Measurements from ENCODE around the gene KANK2. TPM values are rescaled to one million over a fixed set of nuclear protein-coding genes. Genes with fewer than 3 reads are reported as not detected.
A peak's percentile ranks its signal among the peaks of the same experiment; 100 is the strongest.

The KANK2 gene
- total RNA-seq: 1 to 10 TPM; 2.0 to 2.5 TPM

DNA sequence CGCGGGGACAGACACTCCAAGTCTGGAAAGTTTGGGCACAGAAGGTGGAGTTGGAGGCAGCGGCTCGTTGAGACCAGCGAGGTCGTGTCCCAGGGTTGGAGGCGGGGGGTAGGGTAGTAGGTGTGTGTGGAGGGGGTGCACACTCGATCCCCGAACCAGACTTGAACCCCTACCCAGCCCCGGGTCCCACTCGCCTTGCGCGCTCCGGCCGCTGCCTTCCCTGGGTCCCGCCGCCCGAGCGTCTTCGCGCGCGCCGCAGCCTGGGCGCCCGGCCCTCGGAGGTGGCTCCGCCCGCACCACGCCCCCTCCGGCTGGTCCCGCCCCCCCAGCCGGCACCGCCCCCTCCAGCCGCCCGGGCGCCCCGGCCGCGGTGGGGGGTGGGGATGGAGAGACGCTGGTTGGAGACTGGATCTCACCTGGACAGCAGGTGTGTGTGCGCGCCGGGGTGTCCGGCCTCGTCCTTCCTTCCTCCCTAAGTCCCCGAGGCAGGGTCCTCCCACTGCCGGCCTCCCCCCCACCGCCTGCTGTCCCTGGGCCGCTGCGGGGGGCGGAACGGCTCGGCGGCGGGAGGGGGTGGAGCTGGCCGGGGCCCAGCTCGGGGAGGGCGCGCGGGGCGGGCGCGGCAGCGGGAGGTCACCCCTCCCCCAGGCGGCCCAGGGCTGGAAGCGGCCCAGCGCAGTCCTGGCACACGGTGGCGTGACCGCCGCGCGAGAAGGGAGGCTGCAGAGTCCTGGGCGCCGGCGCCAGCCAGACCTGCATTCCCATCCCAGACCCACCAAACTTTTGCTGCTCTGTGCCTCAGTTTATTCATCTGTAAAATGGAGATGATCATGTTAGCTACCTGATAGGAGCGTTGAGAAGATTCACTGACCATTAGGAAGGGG lies at the start of gene KANK2:
Gene KANK2 (minus strand): TSS at position 255 of the 884 bp plus-strand sequence. CDS start 3,034 bp downstream, outside the sequence.
- POLR2A ChIA-PET: interaction anchor here (0.7 kb wide), 1 partner anchor 557 kb away, joined by 4 read pairs; no protein-coding TSS in a partner anchor
- Mint-ChIP-seq H3K27ac (no peak within 1 kb of the TSS), H3K27me3 (peaks cover 15% of the 10 kb centered on the region), H3K4me3 (peak within 1 kb of the TSS; percentile 66), H3K9me3 (no peaks in the 10 kb centered on the region), H3K36me3 (no peaks in the 10 kb centered on the region), H3K4me1 (ENCODE audit: low read depth) (peaks cover 8% of the 10 kb centered on the region)
- DNase-seq: peak; percentile 82
- intact Hi-C loops (cut with micrococcal nuclease): loop anchor here (5.0 kb wide), 1 partner anchor 40 kb away; the partner anchor contains the start of gene SPC24
- CTCF ChIA-PET: interaction anchor here (0.7 to 1.4 kb wide), 4 partner anchors 60 to 285 kb away, joined by 3 to 4 read pairs (median 4); no protein-coding TSS in a partner anchor

DNA sequence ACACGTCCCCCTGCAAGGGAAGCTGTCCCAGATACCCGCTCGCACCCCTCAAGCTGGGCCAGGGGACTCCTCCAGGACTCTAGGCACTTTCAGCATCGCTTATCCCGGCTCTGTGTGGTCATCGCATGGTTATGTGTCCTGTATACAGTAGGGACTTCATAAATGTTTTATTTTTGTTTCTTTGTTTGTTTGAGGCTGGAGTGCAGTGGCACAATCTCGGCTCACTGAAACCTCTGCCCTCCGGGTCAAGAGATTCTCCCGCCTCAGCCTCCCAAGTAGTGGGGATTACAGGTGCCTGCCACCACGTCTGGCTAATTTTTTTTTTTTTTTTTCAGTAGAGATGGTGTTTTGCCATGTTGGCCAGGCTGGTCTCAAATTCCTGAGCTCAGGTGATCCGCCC lies 49.6 kb upstream of the KANK2 start:
- Mint-ChIP-seq H3K4me3 (no peak overlapping the region), H3K9me3 (no peaks in the 10 kb centered on the region), H3K27me3 (peaks cover 10% of the 10 kb centered on the region), H3K36me3 (no peaks in the 10 kb centered on the region), H3K4me1 (ENCODE audit: low read depth) (peaks cover 8% of the 10 kb centered on the region), H3K27ac (no peak overlapping the region)
- ChIA-PET CTCF (no interaction called here), POLR2A (no interaction called here)
- no peak for DNase-seq
- intact Hi-C loops (cut with micrococcal nuclease): no loop called here

DNA sequence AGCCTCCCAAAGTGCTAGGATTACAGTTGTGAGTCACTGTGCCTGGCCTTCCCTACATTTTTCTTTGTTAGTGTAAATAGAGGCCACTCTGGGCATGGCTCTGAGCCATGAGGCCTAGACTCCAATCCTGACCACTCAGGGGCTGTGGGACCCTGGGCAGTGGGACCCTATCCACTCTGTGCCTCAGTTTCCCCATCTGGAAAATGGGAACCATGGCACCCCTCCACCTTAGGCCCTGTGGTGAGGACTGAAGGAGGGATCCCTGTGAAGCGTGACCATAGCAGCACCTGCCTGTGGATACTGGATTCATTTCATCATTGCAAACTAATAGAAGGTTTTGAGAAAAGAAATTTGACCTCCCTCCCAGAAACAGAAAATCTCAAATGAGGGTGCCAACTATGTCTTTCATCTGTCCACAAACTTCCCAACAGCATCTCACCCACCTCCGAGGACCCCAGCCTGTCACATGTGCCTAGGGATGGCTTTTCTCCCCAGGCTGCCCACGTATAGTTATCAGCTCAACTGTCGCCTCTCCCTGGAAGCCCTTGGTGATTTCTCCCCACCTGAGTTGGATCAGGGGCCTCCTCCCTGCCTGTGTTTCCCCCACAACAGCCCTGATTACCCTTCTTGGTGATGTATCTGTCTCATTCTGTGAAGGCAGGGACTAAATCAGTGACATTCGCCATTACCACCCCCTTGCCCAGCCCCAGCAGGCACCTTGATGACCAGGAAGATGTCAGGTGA lies 47.7 kb upstream of the KANK2 start:
- no peak for DNase-seq
- intact Hi-C loops (cut with micrococcal nuclease): no loop called here
- Mint-ChIP-seq H3K4me1 (ENCODE audit: low read depth) (peaks cover 8% of the 10 kb centered on the region), H3K36me3 (no peaks in the 10 kb centered on the region), H3K4me3 (no peak overlapping the region), H3K27ac (no peak overlapping the region), H3K9me3 (no peaks in the 10 kb centered on the region), H3K27me3 (peaks cover 15% of the 10 kb centered on the region)
- ChIA-PET POLR2A (no interaction called here), CTCF (no interaction called here)

DNA sequence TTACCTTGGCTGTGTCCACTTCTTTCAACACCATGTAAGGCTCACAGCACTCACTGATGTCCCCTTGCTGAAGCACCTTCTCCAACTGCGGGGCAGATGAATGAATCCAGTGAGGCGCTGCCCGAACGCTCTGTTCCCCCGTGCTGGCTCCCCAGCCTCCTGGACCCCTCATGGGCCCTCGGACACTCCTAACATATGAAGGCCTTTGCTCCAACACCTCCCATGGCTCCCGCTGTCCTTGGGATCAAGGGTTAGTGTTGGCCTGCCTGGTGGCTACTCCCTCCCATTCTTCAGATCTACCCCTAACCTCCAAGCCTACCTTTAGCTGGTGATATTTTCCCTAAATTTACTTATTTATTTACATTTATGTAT lies 46.4 kb upstream of the KANK2 start:
- CTCF ChIA-PET: interaction anchor here (0.5 to 1.9 kb wide), 14 partner anchors 10 to 239 kb away, joined by 3 to 15 read pairs (median 4); partner anchors contain the start of genes CCDC159, ODAD3 and TMEM205
- H3K27me3 Mint-ChIP-seq: peaks cover 15% of the 10 kb centered on the region
- no peak for DNase-seq
- no peak overlapping the region for H3K4me3 Mint-ChIP-seq
- peaks cover 4% of the 10 kb centered on the region for H3K9me3 Mint-ChIP-seq
- H3K36me3 Mint-ChIP-seq: no peaks in the 10 kb centered on the region
- POLR2A ChIA-PET: interaction anchor here (0.6 kb wide), 1 partner anchor 223 kb away, joined by 3 read pairs; no protein-coding TSS in a partner anchor
- H3K27ac Mint-ChIP-seq: no peak overlapping the region
- H3K4me1 Mint-ChIP-seq (ENCODE audit: low read depth): peaks cover 8% of the 10 kb centered on the region
- intact Hi-C loops (cut with micrococcal nuclease): no loop called here

DNA sequence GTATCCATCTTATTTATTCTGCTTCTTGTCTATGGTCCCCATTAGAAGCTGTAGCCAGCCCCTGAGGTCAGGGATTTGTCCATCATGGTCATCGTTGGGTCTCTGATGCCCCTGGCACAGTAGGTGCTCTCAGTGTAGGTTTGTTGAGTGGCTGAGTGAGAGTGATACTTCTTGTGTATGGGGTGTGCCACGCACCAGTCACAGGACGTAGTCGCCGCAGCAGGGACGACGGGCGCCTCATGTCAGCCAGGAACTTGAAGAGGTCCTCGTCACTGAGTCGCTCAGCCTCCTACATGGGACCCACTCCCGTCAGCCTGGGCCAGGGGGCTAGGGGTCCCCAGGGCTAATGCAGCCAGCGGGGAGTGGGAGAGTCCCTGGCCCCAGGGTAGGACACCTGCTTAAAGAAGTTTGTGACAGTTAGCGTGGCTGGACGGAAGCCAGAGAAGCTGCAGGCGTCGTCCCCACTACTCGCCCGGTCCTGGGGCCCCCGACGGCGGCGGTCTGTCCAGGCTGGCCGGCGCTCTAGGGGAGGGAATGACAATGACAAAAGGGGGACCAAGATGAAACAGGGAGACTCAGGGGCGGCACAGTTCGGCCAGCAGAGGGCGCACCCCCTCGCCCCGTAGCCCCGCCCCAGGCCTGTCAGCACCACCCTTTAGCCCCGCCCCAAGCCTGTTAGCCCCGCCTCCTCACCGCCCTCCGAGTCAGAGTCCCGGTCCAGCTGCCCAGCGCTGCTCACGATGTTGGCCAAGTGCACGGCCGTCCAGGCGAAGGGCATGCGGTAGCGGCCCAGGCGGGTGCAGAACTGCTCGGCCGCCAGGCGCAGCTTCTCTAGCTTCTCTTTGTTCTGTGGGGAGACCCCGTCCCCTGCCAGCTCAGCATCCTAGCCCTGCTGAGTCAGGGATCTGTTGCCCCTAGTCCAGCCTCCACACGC lies 45.8 kb upstream of the KANK2 start:
- Mint-ChIP-seq H3K27me3 (peaks cover 15% of the 10 kb centered on the region), H3K4me3 (no peak overlapping the region), H3K9me3 (peaks cover 9% of the 10 kb centered on the region), H3K27ac (no peak overlapping the region), H3K4me1 (ENCODE audit: low read depth) (peaks cover 8% of the 10 kb centered on the region), H3K36me3 (no peaks in the 10 kb centered on the region)
- POLR2A ChIA-PET: interaction anchor here (0.6 kb wide), 1 partner anchor 222 kb away, joined by 3 read pairs; no protein-coding TSS in a partner anchor
- intact Hi-C loops (cut with micrococcal nuclease): no loop called here
- DNase-seq: peak; percentile 91
- CTCF ChIA-PET: interaction anchor here (0.5 to 1.9 kb wide), 13 partner anchors 9 to 239 kb away, joined by 3 to 15 read pairs (median 4); partner anchors contain the start of genes CCDC159, ODAD3 and TMEM205

DNA sequence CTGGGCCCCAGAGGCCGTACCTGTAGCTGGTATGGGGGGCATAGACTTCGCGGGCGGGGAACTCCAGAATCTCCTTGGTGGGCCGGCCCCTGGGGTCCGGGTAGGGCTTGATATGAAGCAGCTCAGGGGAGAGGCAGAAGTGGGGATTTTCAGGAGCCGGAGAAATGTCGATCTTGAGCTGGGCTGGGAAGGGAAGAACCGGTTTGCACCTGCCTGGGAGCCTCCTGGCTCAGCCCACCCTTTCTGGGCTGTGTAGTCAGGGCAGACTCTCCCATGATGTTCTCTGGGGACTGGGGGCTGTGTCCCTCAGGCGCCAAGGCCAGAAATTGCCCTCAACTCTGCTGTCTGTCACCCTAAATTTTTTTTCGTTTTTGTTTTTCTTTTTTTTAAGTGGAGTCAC lies 44.7 kb upstream of the KANK2 start:
- intact Hi-C loops (cut with micrococcal nuclease): no loop called here
- Mint-ChIP-seq H3K36me3 (no peaks in the 10 kb centered on the region), H3K4me1 (ENCODE audit: low read depth) (peaks cover 8% of the 10 kb centered on the region), H3K4me3 (no peak overlapping the region), H3K27ac (no peak overlapping the region), H3K27me3 (peaks cover 15% of the 10 kb centered on the region), H3K9me3 (peaks cover 12% of the 10 kb centered on the region)
- no peak for DNase-seq
- ChIA-PET CTCF (interaction anchor here (1.8 to 1.9 kb wide), 2 partner anchors 49 to 240 kb away, joined by 5 to 15 read pairs; no protein-coding TSS in a partner anchor), POLR2A (no interaction called here)

DNA sequence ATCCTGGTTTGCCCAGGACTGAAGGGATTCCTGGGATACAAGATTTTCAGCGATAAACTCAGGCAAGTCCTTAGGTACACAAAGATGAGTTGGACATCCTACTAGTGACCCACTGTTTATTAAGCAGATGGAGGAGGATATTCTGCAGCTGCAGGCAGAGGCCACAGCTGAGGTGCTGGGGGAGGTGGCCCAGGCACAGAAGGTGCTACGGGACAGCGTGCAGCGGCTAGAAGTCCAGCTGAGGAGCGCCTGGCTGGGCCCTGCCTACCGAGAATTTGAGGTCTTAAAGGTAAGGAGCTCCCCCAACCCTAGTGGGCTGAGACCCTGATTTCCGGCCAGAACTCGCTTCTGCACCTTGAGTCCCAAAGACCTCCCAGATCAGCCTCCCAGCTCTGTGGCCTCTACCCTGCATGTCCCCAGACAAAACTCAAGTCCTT lies 42.7 kb upstream of the KANK2 start:
- Mint-ChIP-seq H3K27ac (no peak overlapping the region), H3K9me3 (peaks cover 12% of the 10 kb centered on the region), H3K4me1 (ENCODE audit: low read depth) (peaks cover 8% of the 10 kb centered on the region), H3K27me3 (peaks cover 14% of the 10 kb centered on the region), H3K4me3 (no peak overlapping the region), H3K36me3 (no peaks in the 10 kb centered on the region)
- CTCF ChIA-PET: no interaction called here
- POLR2A ChIA-PET: no interaction called here
- intact Hi-C loops (cut with micrococcal nuclease): no loop called here
- no peak for DNase-seq

DNA sequence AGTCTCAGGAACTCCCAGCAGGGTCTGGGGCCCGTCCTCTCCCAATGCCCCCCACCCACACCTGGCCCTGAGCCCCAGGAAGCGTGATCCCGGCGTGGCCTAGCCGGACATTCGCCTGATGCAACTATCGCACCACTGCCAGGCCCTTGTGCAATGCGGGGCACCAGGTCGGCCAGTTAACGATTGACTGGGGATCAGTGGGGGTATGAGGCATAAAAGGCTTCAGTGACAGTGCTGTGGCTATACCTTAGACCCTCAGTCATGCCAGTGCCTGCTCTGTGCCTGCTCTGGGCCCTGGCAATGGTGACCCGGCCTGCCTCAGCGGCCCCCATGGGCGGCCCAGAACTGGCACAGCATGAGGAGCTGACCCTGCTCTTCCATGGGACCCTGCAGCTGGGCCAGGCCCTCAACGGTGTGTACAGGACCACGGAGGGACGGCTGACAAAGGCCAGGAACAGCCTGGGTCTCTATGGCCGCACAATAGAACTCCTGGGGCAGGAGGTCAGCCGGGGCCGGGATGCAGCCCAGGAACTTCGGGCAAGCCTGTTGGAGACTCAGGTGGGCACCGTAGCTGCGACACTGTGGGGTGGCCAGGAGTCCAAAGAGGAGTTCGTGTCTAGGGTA lies 42.1 kb upstream of the KANK2 start, which contains the start of gene ANGPTL8:
Gene ANGPTL8 (plus strand): TSS at position 243 of the 624 bp plus-strand sequence. CDS start 19 bp downstream, at position 262.
- ChIA-PET CTCF (no interaction called here), POLR2A (no interaction called here)
- H3K4me3 Mint-ChIP-seq: no peak within 1 kb of the TSS
- no peaks in the 10 kb centered on the region for H3K36me3 Mint-ChIP-seq
- peaks cover 14% of the 10 kb centered on the region for H3K27me3 Mint-ChIP-seq
- H3K9me3 Mint-ChIP-seq: peaks cover 12% of the 10 kb centered on the region
- H3K4me1 Mint-ChIP-seq (ENCODE audit: low read depth): peaks cover 8% of the 10 kb centered on the region
- DNase-seq: no peak
- no peak within 1 kb of the TSS for H3K27ac Mint-ChIP-seq
- intact Hi-C loops (cut with micrococcal nuclease): no loop called here

DNA sequence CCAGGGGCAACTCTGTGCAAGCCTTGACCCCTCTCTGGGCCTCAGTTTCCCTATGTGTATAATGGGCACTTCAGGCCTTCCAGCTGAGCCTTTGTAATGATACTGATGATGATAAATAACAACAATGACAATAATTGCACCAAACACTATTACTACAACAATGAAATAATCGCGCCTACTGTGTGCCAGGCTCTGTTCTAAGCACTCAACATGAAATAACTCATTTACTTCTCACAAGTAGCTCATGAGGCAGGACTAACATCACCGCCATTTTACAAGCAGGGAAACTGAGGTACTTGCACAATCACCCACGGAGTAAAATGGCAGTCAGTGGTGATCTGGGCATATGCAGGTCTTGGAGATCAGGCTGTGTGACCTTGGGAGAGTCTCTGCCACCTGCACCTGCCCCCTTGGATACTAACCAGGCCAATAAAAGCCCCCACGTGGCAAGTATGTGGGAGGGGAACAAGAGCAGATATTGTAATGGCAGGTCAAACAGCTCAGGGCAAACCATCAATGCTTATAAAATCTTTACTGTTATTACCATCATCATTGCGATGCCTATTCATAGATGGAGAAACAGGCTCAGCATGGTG lies 41.5 kb upstream of the KANK2 start:
- intact Hi-C loops (cut with micrococcal nuclease): no loop called here
- POLR2A ChIA-PET: no interaction called here
- Mint-ChIP-seq H3K9me3 (peaks cover 12% of the 10 kb centered on the region), H3K36me3 (no peaks in the 10 kb centered on the region), H3K27me3 (peaks cover 13% of the 10 kb centered on the region), H3K27ac (no peak overlapping the region), H3K4me3 (no peak overlapping the region), H3K4me1 (ENCODE audit: low read depth) (peaks cover 8% of the 10 kb centered on the region)
- CTCF ChIA-PET: no interaction called here
- DNase-seq: no peak

DNA sequence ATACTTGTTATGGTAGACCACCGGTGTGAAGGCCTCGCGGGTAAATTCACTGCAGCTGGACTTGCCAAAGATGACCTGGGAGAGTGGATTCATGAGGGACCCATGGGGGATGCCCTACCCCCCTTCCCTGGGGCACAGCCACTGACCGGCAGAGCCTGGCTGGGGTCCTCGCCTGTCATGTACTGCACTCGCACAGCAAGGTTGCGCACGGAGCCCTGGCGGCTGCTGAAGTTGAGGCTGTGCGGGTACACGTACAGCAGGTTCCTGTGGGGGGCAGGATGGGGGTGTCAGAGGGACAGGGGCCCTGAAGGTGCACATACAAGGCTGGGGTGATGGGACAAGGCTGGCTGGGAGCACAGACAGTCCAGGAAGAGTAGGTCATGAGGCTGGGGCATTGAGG lies 40.7 kb upstream of the KANK2 start:
- no peak for DNase-seq
- Mint-ChIP-seq H3K27ac (no peak overlapping the region), H3K27me3 (peaks cover 11% of the 10 kb centered on the region), H3K4me1 (ENCODE audit: low read depth) (no peaks in the 10 kb centered on the region), H3K4me3 (no peak overlapping the region), H3K36me3 (no peaks in the 10 kb centered on the region), H3K9me3 (peaks cover 12% of the 10 kb centered on the region)
- POLR2A ChIA-PET: no interaction called here
- CTCF ChIA-PET: no interaction called here
- intact Hi-C loops (cut with micrococcal nuclease): no loop called here

DNA sequence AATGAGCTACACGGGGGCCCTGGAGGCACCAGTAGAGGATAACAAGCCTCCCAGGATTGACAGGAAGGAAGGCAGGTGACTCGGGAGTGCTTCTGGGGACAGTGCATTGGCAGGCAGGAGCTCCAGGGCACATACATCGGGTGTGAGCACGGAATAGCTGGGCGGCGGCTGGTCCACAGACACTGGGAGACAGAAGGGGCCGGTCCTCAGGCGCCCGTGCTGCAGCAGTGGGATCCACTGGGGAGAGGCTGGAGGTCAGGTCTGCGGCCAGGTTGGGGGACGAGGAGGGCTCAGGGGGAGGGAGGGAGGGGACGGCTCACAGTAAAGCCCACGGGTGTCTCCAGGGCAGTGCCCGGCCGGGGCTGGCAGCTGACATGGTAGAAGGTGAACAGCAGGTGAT lies 40.0 kb upstream of the KANK2 start:
- CTCF ChIA-PET: no interaction called here
- no peak for DNase-seq
- Mint-ChIP-seq H3K27me3 (peaks cover 7% of the 10 kb centered on the region), H3K36me3 (no peaks in the 10 kb centered on the region), H3K9me3 (peaks cover 12% of the 10 kb centered on the region), H3K4me1 (ENCODE audit: low read depth) (no peaks in the 10 kb centered on the region), H3K27ac (no peak overlapping the region), H3K4me3 (no peak overlapping the region)
- intact Hi-C loops (cut with micrococcal nuclease): no loop called here
- POLR2A ChIA-PET: no interaction called here
